Measurements from ENCODE around the gene SLC26A6. TPM values are rescaled to one million over a fixed set of nuclear protein-coding genes. Genes with fewer than 3 reads are reported as not detected.

Gene SLC26A6
- total RNA-seq (2022; extraction: Qiagen RNA extraction): 14.6 to 21.2 TPM (median 18.6 TPM) in 5 replicates

GRCh38 chr3:48635222-48636021 is at the start of gene SLC26A6:
TSS of gene SLC26A6 (minus strand) at chr3:48635461. CDS start at chr3:48635393, 68 bp downstream.

GRCh38 chr3:48662753-48663488 is 27.7 kb upstream of the SLC26A6 start, which contains the start of gene CELSR3:
TSS of gene CELSR3 (minus strand) at chr3:48662886. CDS start at chr3:48662634, 252 bp downstream.

GRCh38 chr3:48621461-48621869 is 13.8 kb downstream of the SLC26A6 start, which contains the start of gene TMEM89:
TSS of gene TMEM89 (minus strand) at chr3:48621769. CDS start at chr3:48621756, 13 bp downstream.

GRCh38 chr3:48609088-48610005 is 25.9 kb downstream of the SLC26A6 start, which contains the start of gene UQCRC1:
TSS of gene UQCRC1 (minus strand) at chr3:48609646. CDS start at chr3:48609620, 26 bp downstream.

GRCh38 chr3:48595075-48595525 is 40.2 kb downstream of the SLC26A6 start, which contains the start of gene COL7A1:
TSS of gene COL7A1 (minus strand) at chr3:48595329. CDS start at chr3:48595159, 170 bp downstream.

Other genes starting within 250 kb of the SLC26A6 start
- gene PLXNB1, start 205.4 kb downstream of the SLC26A6 start, total RNA-seq (2022; extraction: Qiagen RNA extraction): 13.4 to 17.7 TPM (median 15.7 TPM) in 5 replicates
- gene CCDC51, start 195.3 kb downstream of the SLC26A6 start, total RNA-seq (2022; extraction: Qiagen RNA extraction): 25.0 to 29.1 TPM (median 27.4 TPM) in 5 replicates
- gene TMA7, start 195.2 kb downstream of the SLC26A6 start, total RNA-seq (2022; extraction: Qiagen RNA extraction): 266 to 389 TPM (median 282 TPM) in 5 replicates
- gene ATRIP, start 188.7 kb downstream of the SLC26A6 start, total RNA-seq (2022; extraction: Qiagen RNA extraction): 8.3 to 9.6 TPM (median 9.4 TPM) in 5 replicates
- 101 to 139 TPM (median 129 TPM) in 5 replicates for gene SHISA5, start 131.3 kb downstream of the SLC26A6 start, total RNA-seq (2022; extraction: Qiagen RNA extraction)
- gene PFKFB4, start 78.7 kb downstream of the SLC26A6 start, total RNA-seq (2022; extraction: Qiagen RNA extraction): 12.6 to 17.6 TPM (median 12.8 TPM) in 5 replicates
- 6.9 to 11.3 TPM (median 9.7 TPM) in 5 replicates for gene UCN2, start 71.7 kb downstream of the SLC26A6 start, total RNA-seq (2022; extraction: Qiagen RNA extraction)
- gene COL7A1, start 40.1 kb downstream of the SLC26A6 start, total RNA-seq (2022; extraction: Qiagen RNA extraction): 143 to 232 TPM (median 208 TPM) in 5 replicates
- gene UQCRC1, start 25.8 kb downstream of the SLC26A6 start, total RNA-seq (2022; extraction: Qiagen RNA extraction): 169 to 188 TPM (median 181 TPM) in 5 replicates
- gene TMEM89, start 13.7 kb downstream of the SLC26A6 start, total RNA-seq (2022; extraction: Qiagen RNA extraction): not detected in 5 replicates
- 3.2 to 5.9 TPM (median 4.7 TPM) in 5 replicates for gene CELSR3, start 27.4 kb upstream of the SLC26A6 start, total RNA-seq (2022; extraction: Qiagen RNA extraction)
- 6.9 to 11.7 TPM (median 9.9 TPM) in 5 replicates for gene NCKIPSD, start 50.5 kb upstream of the SLC26A6 start, total RNA-seq (2022; extraction: Qiagen RNA extraction)
- gene IP6K2, start 81.8 kb upstream of the SLC26A6 start, total RNA-seq (2022; extraction: Qiagen RNA extraction): 48.8 to 49.9 TPM (median 49.3 TPM) in 5 replicates
- gene PRKAR2A, start 212.4 kb upstream of the SLC26A6 start, total RNA-seq (2022; extraction: Qiagen RNA extraction): 14.5 to 18.7 TPM (median 17.4 TPM) in 5 replicates